IPS-NIHi7 (cell line): ENCODE measurements around the gene OR51B4.
"Not testable (repeated sequence)": the region's sequence is repeated elsewhere in the genome, so short reads cannot be mapped to it uniquely, and the experiment has no call there.

ENCODE experiments used
- DNase-seq: peaks from one replicate; pipeline ENCODE4 v3.0.0; 2012; ENCODE audit warnings: mixed read lengths; ENCODE audit errors: extremely low spot score

OR51B4 gene

DNA sequence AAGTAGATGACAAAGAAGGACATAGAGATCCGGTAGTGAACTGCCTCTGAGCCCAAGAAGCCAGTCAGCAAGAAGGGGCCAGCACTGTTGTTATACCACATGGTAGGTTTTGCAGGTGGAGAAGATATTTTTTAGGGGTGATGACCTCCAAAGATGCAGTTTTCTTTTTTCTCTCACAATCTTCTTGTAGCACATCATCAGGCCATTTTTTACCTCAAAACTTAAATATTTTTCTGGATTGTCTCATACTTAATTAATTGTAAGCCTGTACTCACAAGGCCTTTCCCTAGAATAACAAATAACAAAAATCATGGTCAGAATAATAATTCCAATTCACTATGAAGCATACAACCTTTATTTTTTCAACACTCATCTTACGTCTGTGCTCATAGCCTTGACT is at the start of gene OR51B4:
Gene OR51B4 (minus strand): TSS at position 101 of the 400 bp plus-strand sequence. CDS start 0 bp downstream, at position 101.
- DNase-seq, result no peak

DNA sequence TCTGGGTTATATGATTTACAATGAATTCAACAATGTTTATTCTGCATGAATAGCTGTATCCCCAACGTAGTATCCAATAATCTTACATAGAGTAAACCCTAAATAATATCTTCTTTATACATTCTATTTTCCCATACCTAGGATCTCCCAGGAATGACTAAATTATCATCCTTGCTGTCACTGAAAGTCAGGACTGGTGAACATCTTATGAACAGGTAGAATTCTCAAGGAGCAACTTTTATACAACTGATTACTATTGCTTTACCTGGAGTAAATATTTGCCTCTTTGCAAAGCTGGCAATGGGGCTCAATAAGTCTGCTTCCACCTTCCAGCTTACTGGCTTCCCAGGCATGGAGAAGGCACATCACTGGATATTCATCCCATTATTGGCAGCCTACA is 49.5 kb upstream of the OR51B4 start, which contains the start of gene OR51B6:
Gene OR51B6 (plus strand): TSS at position 301 of the 400 bp plus-strand sequence. CDS start 0 bp downstream, at position 301.
- no peak for DNase-seq

DNA sequence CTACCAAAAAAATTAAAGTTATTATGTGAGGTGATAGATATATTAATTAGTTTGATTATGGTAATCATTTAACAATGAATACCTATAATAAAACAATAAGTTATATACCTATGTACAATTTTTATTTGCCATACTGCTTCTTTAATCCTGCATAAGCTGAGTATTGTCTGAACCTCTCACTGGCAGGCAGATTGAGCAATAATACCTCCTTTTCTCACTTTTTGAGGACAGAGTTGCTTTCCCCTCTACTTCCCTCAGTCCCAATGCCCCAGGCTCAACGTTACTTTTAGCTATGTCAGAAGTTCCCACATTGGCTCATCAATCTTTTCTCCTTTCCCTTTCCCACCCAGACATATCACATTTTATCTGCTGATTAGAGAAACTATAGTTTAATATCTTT is 47.8 kb upstream of the OR51B4 start:
- DNase-seq, result no peak

GRCh38 chr11:5348551-5349194 is 46.9 kb upstream of the OR51B4 start:
- no peak for DNase-seq

DNA sequence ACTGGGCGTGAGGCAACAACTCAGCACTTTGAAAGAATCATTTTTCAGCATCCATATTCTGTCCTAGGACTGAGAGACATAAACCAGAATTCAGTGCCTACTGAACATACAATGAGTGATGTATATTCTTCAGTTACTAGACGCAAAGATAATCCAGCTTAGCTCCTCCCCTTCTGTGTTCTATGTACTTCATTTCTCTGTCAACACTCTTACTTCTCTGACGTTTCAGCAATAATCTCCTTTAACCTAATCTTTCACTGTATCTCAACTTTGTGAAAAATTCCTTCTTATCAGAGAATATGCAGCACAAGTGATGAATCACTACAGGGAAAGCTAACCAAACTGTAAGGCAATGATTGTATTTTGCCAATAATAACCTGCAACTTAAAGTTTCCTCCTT is 44.1 kb upstream of the OR51B4 start:
- DNase-seq, result no peak

GRCh38 chr11:5343474-5344335 is 42.0 kb upstream of the OR51B4 start, which contains the start of gene OR51B5:
OR51B5 (minus strand) TSS chr11:5343524; CDS start chr11:5343524, 0 bp downstream.
- DNase-seq, result no peak

DNA sequence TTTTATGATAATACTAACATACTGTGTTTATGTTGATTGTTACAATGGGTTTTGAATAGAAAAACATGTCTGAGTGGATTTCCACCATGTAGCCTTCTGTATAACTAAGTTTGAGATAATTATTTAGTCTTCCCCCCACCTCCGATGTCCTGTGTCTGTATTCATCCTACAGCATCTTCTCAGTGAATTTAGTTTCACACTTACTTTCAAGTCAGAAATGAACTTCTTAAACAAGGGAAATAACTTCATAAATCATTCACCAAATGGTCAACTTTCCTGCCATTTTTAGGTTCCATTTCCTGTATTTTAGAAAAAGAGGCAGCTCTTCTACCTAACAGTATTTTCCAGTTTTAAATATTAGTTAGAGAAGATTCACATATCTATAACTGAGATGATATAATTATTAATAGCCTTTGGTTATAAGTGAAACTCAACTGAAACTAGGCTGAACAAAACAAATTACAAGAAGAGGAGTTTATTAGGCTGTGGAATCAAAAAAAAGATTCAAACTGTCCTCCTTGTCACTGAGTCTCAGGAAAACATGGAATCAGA is 38.1 kb upstream of the OR51B4 start:
- no peak for DNase-seq

GRCh38 chr11:5337253-5337652 is 35.5 kb upstream of the OR51B4 start:
- DNase-seq, result not testable (repeated sequence)

GRCh38 chr11:5336331-5336730 is 34.6 kb upstream of the OR51B4 start:
- DNase-seq, result no peak

DNA sequence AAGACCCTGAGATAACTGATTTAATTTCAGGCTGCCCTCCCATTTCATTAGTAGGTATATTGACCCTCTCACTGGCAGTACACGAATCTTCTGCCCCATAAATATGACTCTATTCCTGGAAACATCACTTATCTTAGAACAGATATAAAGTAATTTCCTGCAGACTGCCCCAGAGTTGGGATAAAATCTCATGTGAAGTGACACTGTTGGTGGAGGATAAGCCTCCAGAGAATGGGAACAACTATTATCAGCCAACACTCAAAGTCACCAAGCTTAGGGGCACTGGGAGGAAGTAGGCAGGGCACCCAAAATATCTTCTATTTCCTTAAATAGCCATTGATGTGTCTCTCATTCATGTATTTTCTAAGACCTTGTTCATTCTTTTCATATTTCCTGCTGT is 33.4 kb upstream of the OR51B4 start:
- DNase-seq, result no peak

DNA sequence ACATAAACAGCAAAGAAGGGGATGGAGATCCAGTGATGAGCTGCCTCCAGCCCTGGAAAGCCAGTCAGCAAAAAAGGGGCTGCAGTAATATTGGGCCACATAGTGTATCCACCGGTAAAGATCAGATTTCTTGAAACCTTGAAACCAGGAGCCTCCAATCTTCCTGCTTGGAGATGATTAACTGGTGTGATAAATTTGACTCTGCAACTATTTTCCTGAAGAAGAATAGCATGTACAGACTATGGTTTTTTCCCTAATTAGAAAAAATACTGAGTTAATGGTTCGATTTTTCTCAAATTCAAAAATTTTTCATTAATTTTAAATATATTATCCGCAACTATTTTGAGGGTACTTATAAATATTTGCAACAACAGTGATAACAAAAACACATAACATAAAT is 22.5 kb upstream of the OR51B4 start, which contains the start of gene OR51B2:
Gene OR51B2 (minus strand): TSS at position 101 of the 400 bp plus-strand sequence. CDS start 0 bp downstream, at position 101.
- no peak for DNase-seq

DNA sequence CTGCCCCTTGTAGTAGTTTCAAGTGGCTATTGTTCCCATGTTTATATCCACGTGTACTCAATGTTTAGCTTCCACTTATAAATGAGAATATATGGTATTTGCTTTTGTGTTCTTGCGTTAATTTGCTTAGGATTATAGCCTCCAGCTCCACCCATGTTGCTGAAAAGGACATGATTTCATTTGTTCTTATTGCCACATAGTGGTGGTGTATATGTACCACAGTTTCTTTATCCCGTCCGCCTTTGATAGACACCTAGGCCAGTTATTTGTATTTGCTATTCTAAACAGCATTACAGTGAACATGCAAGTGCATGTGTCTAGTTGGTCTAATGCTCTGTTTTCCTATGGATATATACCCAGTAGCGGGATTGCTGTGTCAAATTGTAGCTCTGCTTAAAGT is 15.5 kb upstream of the OR51B4 start:
- DNase-seq, result no peak

DNA sequence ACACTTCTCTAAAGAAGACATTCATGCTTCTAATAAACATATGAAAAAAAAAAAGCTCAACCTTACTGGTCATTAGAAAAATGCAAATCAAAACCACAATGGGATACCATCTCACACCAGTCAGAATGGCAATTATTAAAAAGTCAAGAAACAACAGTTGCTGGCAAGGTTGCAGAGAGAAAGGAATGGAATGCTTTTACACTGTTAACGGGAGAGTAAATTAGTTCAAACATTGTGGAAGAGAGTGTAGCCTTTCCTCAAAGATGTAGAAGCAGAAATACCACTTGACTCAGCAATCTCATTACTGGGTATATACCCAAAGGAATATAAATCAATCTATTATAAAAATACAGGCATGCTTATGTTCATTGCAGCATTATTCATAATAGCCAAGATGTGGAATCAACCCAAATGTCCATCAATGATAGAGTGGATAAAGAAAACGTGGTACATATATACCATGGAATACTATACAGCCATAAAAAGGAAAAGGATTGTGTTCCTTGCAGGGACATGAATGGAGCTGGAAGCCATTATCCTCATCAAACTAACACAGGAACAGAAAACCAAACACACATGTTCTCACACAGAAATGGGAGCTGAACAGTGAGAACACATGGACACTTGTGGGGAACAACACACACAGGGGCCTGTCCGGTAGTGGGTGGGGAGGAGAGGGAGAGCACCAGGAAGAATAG is 11.7 kb upstream of the OR51B4 start:
- DNase-seq, result not testable (repeated sequence)

DNA sequence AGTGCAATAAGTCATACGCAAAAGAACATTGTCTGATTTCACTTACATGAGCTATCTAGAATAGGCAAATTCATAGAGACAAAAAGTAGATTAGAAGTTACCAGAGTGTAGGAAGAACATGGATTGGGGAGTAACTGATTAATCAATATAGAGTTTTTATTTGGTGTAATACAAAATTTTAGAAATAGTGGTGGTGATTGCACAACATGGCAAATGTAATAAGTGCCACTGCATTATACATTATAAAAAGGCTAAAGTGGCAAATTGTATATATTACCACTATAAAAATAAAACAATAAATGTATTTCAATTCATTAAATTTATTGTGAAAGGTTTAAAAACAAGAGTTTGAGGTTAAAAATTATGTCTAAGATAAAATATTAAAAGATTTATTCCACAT is 8.7 kb upstream of the OR51B4 start:
- no peak for DNase-seq

DNA sequence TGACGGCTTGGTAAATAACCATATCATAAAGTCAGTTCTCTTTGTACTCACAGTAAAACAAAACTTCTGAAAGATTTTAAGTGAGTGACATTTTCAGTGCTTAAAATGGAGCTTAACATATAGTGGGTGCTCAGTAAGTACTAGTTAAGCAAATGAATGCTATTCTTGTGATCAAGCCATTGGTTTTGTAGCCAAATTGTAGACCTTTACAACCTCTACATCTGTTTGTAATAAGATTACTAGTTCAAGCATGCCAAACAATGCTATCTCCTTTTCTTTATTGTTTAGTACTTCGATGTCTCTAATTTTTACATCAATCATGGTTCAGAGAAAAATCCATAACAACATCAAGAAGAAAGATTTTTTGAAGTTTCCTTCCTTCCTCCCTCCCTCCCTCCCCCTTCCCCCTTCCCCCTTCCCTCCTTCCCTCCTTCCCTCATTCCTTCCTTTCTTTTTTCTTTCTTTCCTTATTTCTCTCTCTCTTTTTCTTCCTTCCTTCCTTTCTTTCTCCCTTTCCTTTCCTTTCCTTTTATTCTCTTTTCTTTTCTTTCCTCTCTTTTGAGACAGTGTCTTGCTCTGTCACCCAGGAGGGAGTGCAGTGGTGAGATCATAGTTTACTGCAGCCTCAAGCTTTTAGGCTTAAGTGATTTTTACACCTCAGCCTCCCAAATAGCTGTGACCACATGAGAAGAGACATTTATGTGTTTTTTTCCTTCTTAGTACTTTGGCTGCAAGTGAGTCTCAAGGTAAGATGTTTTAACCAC is 5.7 kb upstream of the OR51B4 start:
- DNase-seq, result no peak

- no peak for DNase-seq
Observed at GRCh38 chr11:5304046-5304445, 2.3 kb upstream of the OR51B4 start.

GRCh38 chr11:5303626-5304025 is 1.9 kb upstream of the OR51B4 start:
- no peak for DNase-seq

DNA sequence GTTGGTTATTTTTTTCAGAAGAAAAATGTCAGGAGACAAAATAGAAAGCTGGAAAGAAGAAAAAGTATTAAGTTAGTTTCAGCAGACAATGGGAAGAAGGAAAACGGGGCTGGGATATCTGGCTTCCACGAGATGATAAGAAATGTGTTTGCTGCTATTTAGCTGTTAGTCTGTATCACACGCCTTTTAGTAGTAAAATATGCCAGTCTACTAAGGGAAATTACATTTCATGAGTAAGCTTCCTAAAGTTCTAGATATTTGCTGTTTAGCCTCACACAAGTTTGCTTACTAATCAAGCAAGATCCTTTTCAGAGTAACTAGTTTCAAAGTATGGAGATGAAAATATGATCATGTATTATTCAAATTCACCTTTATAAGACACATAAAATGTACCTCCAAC is 1.5 kb downstream of the OR51B4 start:
- no peak for DNase-seq

- no peak for DNase-seq
Observed at GRCh38 chr11:5298451-5298850, 3.3 kb downstream of the OR51B4 start.

GRCh38 chr11:5297721-5298323 is 3.9 kb downstream of the OR51B4 start:
- no peak for DNase-seq
